Vagina (tissue), 2 donors: Measurements from ENCODE around the gene DGKQ.

Experiments used
- CTCF ChIP-seq, 3 experiments: fragments of 450-650 bp in 2 of 3; fragments of 200-600 bp in 1 of 3; sonication (generic) in 1 of 3; IDR thresholded peaks; one replicate each; pipeline ENCODE4 v1.5.1; 2017 to 2019; ENCODE audit warnings: antibody characterized with exemption in 3 of 3, mild to moderate bottlenecking in 2 of 3, moderate library complexity in 2 of 3
- POLR2A ChIP-seq, 2 donors: fragments of 450-650 bp; IDR thresholded peaks; one replicate each; pipeline ENCODE4 v1.6.1; 2017; ENCODE audit warnings: antibody characterized with exemption in 2 of 2, mild to moderate bottlenecking in 2 of 2, moderate library complexity in 2 of 2
- POLR2AphosphoS5 ChIP-seq, 2 donors: sonication (generic); formaldehyde crosslinking; IDR thresholded peaks; one replicate each; pipeline ENCODE4 v1.9.0; 2017; ENCODE audit warnings: antibody characterized with exemption in 2 of 2, mild to moderate bottlenecking in 2 of 2, low read depth in 1 of 2; ENCODE audit not compliant: insufficient read depth in 1 of 2

- TF ChIP-seq CTCF (IDR thresholded peaks at IDR 0.05) (no peak), POLR2AphosphoS5 (IDR thresholded peaks at IDR 0.05; ENCODE audit: insufficient read depth in 1 of 2, low read depth in 1 of 2) (peak in 1 of 2 donors; percentile 75), POLR2A (IDR thresholded peaks at IDR 0.05) (no peak)
Measured at GRCh38 chr4:912548-913279, 60.7 kb downstream of the DGKQ start.
